Measurements from ENCODE around the gene DNAH2.

- TF ChIP-seq POLR2A (IDR thresholded peaks at IDR 0.05), result no peak
- no peak for TF ChIP-seq CTCF (IDR thresholded peaks at IDR 0.05)
Measured at GRCh38 chr17:7882629-7883028, 165.1 kb downstream of the DNAH2 start.

Data from testis (tissue), 2 donors.